ENCODE results near the gene RASGRP2. TPM values are rescaled to one million over a fixed set of nuclear protein-coding genes. Genes with fewer than 3 reads are reported as not detected.

RASGRP2 gene
- total and polyA plus RNA-seq, 2 experiments from 2014 or later: 30.1 to 50.4 TPM

- Histone ChIP-seq H3K27me3 (ENCODE audit: insufficient read depth) (peaks cover 6% of the 10 kb centered on the region), H3F3A (replicated peaks; ENCODE audit: low read depth) (peaks cover 14% of the 10 kb centered on the region), H3K27ac (ENCODE audit: low read depth) (no peak overlapping the region), H3K4me2 (peak overlapping the region; percentile 71; the same call in 1 of the 2 replicates), H3K4me3 (peak overlapping the region; percentile 14; the same call in 1 of the 2 replicates), H3K36me3 (ENCODE audit: insufficient read depth) (no peaks in the 10 kb centered on the region), H4K20me1 (replicated peaks; ENCODE audit: insufficient read depth) (no peaks in the 10 kb centered on the region), H3K79me2 (replicated peaks; ENCODE audit: insufficient read depth) (no peaks in the 10 kb centered on the region), H3K9me2 (ENCODE audit: insufficient read depth) (no peaks in the 10 kb centered on the region), H2AFZ (no peak overlapping the region), H3K4me1 (ENCODE audit: insufficient read depth) (peaks cover 61% of the 10 kb centered on the region)
- DNase-seq (ENCODE audit: low spot score) (no peak), ATAC-seq (no peak)
- H3K27me3 Mint-ChIP-seq (ENCODE audit: insufficient read depth, low read depth, poor library complexity): peaks cover 36% of the 10 kb centered on the region
- TF ChIP-seq NANOG (IDR thresholded peaks at IDR 0.05; ENCODE audit: borderline replicate concordance) (no peak), CREB1 (CRISPR knock-in tag; IDR thresholded peaks at IDR 0.05; ENCODE audit: low read depth) (no peak), POLR2AphosphoS5 (IDR thresholded peaks at IDR 0.05; ENCODE audit: low read depth) (no peak), STAT1 (IDR thresholded peaks at IDR 0.05; ENCODE audit: unreplicated experiment) (no peak), REST (IDR thresholded peaks at IDR 0.05; ENCODE audit: unreplicated experiment) (no peak), CTCF (conservative IDR thresholded peaks at IDR 0.05; ENCODE audit: low read depth in 2 of 2) (no peak), EZH2 (IDR thresholded peaks at IDR 0.05; ENCODE audit: low read depth, unreplicated experiment) (no peak), EZH2phosphoT487 (IDR thresholded peaks at IDR 0.05; ENCODE audit: unreplicated experiment) (no peak), ZNF114 (CRISPR knock-in tag; IDR thresholded peaks at IDR 0.05) (no peak), ZNF331 (CRISPR knock-in tag; IDR thresholded peaks at IDR 0.05; ENCODE audit: low read depth) (no peak), ETS1 (IDR thresholded peaks at IDR 0.05) (no peak), ZNF462 (CRISPR knock-in tag; IDR thresholded peaks at IDR 0.05) (no peak)
- H3K9me3 Mint-ChIP-seq: no peaks in the 10 kb centered on the region; the same call in 2 of the 3 replicates
- H3K36me3 Mint-ChIP-seq (ENCODE audit: low read depth): peaks cover 24% of the 10 kb centered on the region
- peak overlapping the region; percentile 13; the same call in 1 of the 2 replicates for H3K27ac Mint-ChIP-seq
- peaks cover 65% of the 10 kb centered on the region for H3K4me1 Mint-ChIP-seq
- peak overlapping the region; percentile 11; the same call in 1 of the 3 replicates for H3K4me3 Mint-ChIP-seq
Measured at GRCh38 chr11:64726867-64727530, 16.9 kb downstream of the RASGRP2 start.

Measured in GM23338 (cell line).